ENCODE data around the gene DDI2. TPM values are rescaled to one million over a fixed set of nuclear protein-coding genes. Genes with fewer than 3 reads are reported as not detected.

Gene DDI2
- total and polyA plus RNA-seq, 9 of the 15 experiments (the other 6 are each of a cell fraction or from before 2014, with no cell fraction given) = 6.5 to 48.4 (median 21.2) TPM

GRCh38 chr1:15684468-15685291, 67.4 kb downstream of the DDI2 start (continued):
- TF ChIP-seq SMARCA4 (IDR thresholded peaks at IDR 0.05) (0 out of 2 replicates have a peak, but pooled peaks have one; percentile 41), HIVEP1 (CRISPR knock-in tag; IDR thresholded peaks at IDR 0.05) (no peak), PML (IDR thresholded peaks at IDR 0.05; ENCODE audit: low read length) (no peak), ZNF174 (CRISPR knock-in tag; IDR thresholded peaks at IDR 0.05) (no peak), MEF2A (IDR thresholded peaks at IDR 0.05; ENCODE audit: control insufficient read depth, low read depth, low read length) (no peak), TCF15 (CRISPR knock-in tag; IDR thresholded peaks at IDR 0.05) (no peak), E4F1 (CRISPR knock-in tag; IDR thresholded peaks at IDR 0.05; ENCODE audit: borderline replicate concordance) (no peak), POU5F1 (IDR thresholded peaks at IDR 0.05; ENCODE audit: borderline replicate concordance, low read depth, low read length, partially characterized antibody) (no peak)
- TF ChIP-seq, protein P1, sequence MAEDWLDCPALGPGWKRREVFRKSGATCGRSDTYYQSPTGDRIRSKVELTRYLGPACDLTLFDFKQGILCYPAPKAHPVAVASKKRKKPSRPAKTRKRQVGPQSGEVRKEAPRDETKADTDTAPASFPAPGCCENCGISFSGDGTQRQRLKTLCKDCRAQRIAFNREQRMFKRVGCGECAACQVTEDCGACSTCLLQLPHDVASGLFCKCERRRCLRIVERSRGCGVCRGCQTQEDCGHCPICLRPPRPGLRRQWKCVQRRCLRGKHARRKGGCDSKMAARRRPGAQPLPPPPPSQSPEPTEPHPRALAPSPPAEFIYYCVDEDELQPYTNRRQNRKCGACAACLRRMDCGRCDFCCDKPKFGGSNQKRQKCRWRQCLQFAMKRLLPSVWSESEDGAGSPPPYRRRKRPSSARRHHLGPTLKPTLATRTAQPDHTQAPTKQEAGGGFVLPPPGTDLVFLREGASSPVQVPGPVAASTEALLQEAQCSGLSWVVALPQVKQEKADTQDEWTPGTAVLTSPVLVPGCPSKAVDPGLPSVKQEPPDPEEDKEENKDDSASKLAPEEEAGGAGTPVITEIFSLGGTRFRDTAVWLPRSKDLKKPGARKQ (CRISPR knock-in tag; IDR thresholded peaks at IDR 0.05) = no peak
- TF ChIP-seq, protein P2, sequence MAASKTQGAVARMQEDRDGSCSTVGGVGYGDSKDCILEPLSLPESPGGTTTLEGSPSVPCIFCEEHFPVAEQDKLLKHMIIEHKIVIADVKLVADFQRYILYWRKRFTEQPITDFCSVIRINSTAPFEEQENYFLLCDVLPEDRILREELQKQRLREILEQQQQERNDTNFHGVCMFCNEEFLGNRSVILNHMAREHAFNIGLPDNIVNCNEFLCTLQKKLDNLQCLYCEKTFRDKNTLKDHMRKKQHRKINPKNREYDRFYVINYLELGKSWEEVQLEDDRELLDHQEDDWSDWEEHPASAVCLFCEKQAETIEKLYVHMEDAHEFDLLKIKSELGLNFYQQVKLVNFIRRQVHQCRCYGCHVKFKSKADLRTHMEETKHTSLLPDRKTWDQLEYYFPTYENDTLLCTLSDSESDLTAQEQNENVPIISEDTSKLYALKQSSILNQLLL (CRISPR knock-in tag; IDR thresholded peaks at IDR 0.05; ENCODE audit: borderline replicate concordance) = no peak
